Esophagus muscularis mucosa (tissue), 4 donors: ENCODE data around the gene CCHCR1. TPM values are rescaled to one million over a fixed set of nuclear protein-coding genes. Genes with fewer than 3 reads are reported as not detected.

Source experiments
- DNase-seq: peaks from one replicate; pipeline ENCODE4 v3.0.0-alpha.2; 2017; ENCODE audit errors: extremely low spot score
- H3K27ac ChIP-seq, 4 donors: fragments of 200-600 bp; sonication (generic); replicated peaks in 1 of 4; 1 replicate in 3 of 4; 2 replicates in 1 of 4; pipeline ENCODE4 v1.5.1; 2016 to 2019; ENCODE audit warnings: mild to moderate bottlenecking in 1 of 4
- H3K27me3 ChIP-seq, 4 donors: fragments of 200-600 bp; sonication (generic); one replicate each; pipeline versions ENCODE4 v1.5.1 to v1.6.0; 2016 to 2019
- H3K36me3 ChIP-seq, 4 donors: fragments of 200-600 bp; sonication (generic); one replicate each; pipeline ENCODE4 v1.5.1; 2016 to 2019
- H3K4me1 ChIP-seq, 4 donors: fragments of 200-600 bp; sonication (generic); one replicate each; pipeline ENCODE4 v1.5.1; 2016 to 2019
- H3K4me3 ChIP-seq, 4 donors: fragments of 200-600 bp; sonication (generic); 1 replicate in 2 of 4; 2 replicates in 2 of 4; pipeline ENCODE4 v1.5.1; 2016 to 2019; ENCODE audit warnings: mild to moderate bottlenecking in 4 of 4, moderate library complexity in 1 of 4
- H3K9me3 ChIP-seq, 4 donors: fragments of 200-600 bp; sonication (generic); 1 replicate in 3 of 4; 2 replicates in 1 of 4; pipeline ENCODE4 v1.5.1; 2016 to 2019
- CTCF ChIP-seq, 3 experiments: fragments of 200-600 bp in 2 of 3; fragments of 450-650 bp in 1 of 3; sonication (generic) in 2 of 3; IDR thresholded peaks; one replicate each; pipeline ENCODE4 v1.5.1; 2017 to 2019; ENCODE audit warnings: antibody characterized with exemption in 3 of 3, mild to moderate bottlenecking in 2 of 3, moderate library complexity in 1 of 3
- EP300 ChIP-seq: sonication (generic); formaldehyde crosslinking; IDR thresholded peaks from one replicate; pipeline ENCODE4 v1.6.1; 2017; ENCODE audit warnings: antibody characterized with exemption
- POLR2A ChIP-seq: fragments of 450-650 bp; IDR thresholded peaks from one replicate; pipeline ENCODE4 v1.6.1; 2017; ENCODE audit warnings: antibody characterized with exemption, moderate library complexity, mild to moderate bottlenecking, low read depth
- POLR2AphosphoS5 ChIP-seq, 2 donors: sonication (generic); formaldehyde crosslinking; IDR thresholded peaks; one replicate each; pipeline ENCODE4 v1.6.1; 2017; ENCODE audit warnings: antibody characterized with exemption in 2 of 2
- WGBS: methylation state at CpG from one replicate; pipeline ENCODE4 v1.1.5; 2018; 5-methylcytosine and 5-hydroxymethylcytosine counted together
- intact Hi-C: fragments of 100-400 bp; cut with DNase I; formaldehyde crosslinking; loops from one replicate; pipeline ENCODE4 v1.15.1; 2023
- total RNA-seq, 4 donors: library from RNA; depleted of rRNA; stranded (reverse); fragments of >200 nt; gene quantifications; one replicate each; pipeline versions ENCODE4 v1.1.0 to v1.2.1, GENCODE V29; 2016

Gene CCHCR1
- total RNA-seq, 4 donors from 2014 or later, result 5.8 to 11.6 (median 9.4) TPM

- Histone ChIP-seq H3K27me3 (no peaks in the 10 kb centered on the region), H3K27ac (no peak overlapping the region), H3K4me1 (peaks cover 6 to 17% (median 13%) of the 10 kb centered on the region in 4 donors), H3K36me3 (peaks cover 0 to 56% (median 37%) of the 10 kb centered on the region in 4 donors), H3K9me3 (no peaks in the 10 kb centered on the region), H3K4me3 (no peak overlapping the region)
- no peak for DNase-seq
- TF ChIP-seq EP300 (no peak), CTCF (IDR thresholded peaks at IDR 0.05) (no peak)
- WGBS, result 91% methylated on average over 10 of the region's 10 CpGs
- intact Hi-C loops, result no loop called here
These were observed 12.2 kb downstream of the CCHCR1 start for GRCh38 chr6:31145386-31145785.

- intact Hi-C loops, result no loop called here
- no peaks in the 10 kb centered on the region for H3K27me3 ChIP-seq
- H3K4me1 ChIP-seq, result peaks cover 6 to 17% (median 14%) of the 10 kb centered on the region in 4 donors
- H3K36me3 ChIP-seq, result peaks cover 0 to 52% (median 33%) of the 10 kb centered on the region in 4 donors
- no peak for DNase-seq
- TF ChIP-seq POLR2AphosphoS5 (IDR thresholded peaks at IDR 0.05) (no peak), CTCF (IDR thresholded peaks at IDR 0.05) (no peak), EP300 (no peak), POLR2A (no peak)
- no peak overlapping the region for H3K27ac ChIP-seq
- no peak overlapping the region for H3K4me3 ChIP-seq
- H3K9me3 ChIP-seq, result no peaks in the 10 kb centered on the region
- WGBS, result 86% methylated on average over 11 of the region's 11 CpGs
These were observed 12.6 kb downstream of the CCHCR1 start for GRCh38 chr6:31144970-31145340.

- TF ChIP-seq POLR2AphosphoS5 (IDR thresholded peaks at IDR 0.05) (no peak), CTCF (IDR thresholded peaks at IDR 0.05) (no peak), POLR2A (no peak), EP300 (no peak)
- intact Hi-C loops, result no loop called here
These were observed 13.2 kb downstream of the CCHCR1 start for GRCh38 chr6:31144296-31144969.

GRCh38 chr6:31143148-31143547 is 14.5 kb downstream of the CCHCR1 start:
- intact Hi-C loops, result no loop called here
- Histone ChIP-seq H3K4me1 (peaks cover 6 to 24% (median 21%) of the 10 kb centered on the region in 4 donors), H3K9me3 (no peaks in the 10 kb centered on the region), H3K27me3 (peaks cover 0 to 4% (median 0%) of the 10 kb centered on the region in 4 donors), H3K36me3 (peaks cover 0 to 38% (median 23%) of the 10 kb centered on the region in 4 donors), H3K4me3 (no peak overlapping the region), H3K27ac (peak overlapping the region in 2 of 4 donors; percentile 30 to 48)
- DNase-seq, result no peak
- TF ChIP-seq CTCF (IDR thresholded peaks at IDR 0.05) (no peak), POLR2A (no peak), EP300 (no peak), POLR2AphosphoS5 (IDR thresholded peaks at IDR 0.05) (peak in 1 of 2 donors; percentile 33)
- 30% methylated on average over 2 of the region's 11 CpGs for WGBS

More at GRCh38 chr6:31144296-31144969, 13.2 kb downstream of the CCHCR1 start:
- Histone ChIP-seq H3K4me1 (peaks cover 6 to 21% (median 18%) of the 10 kb centered on the region in 4 donors), H3K27me3 (no peaks in the 10 kb centered on the region), H3K27ac (no peak overlapping the region), H3K4me3 (no peak overlapping the region), H3K36me3 (peaks cover 0 to 47% (median 28%) of the 10 kb centered on the region in 4 donors), H3K9me3 (no peaks in the 10 kb centered on the region)
- no peak for DNase-seq
- 90% methylated on average over 14 of the region's 18 CpGs for WGBS

GRCh38 chr6:31142361-31142761 is 15.2 kb downstream of the CCHCR1 start:
- WGBS, result 39% methylated on average over 2 of the region's 2 CpGs
- peaks cover 13 to 30% (median 28%) of the 10 kb centered on the region in 4 donors for H3K4me1 ChIP-seq
- peaks cover 0 to 7% (median 0%) of the 10 kb centered on the region in 4 donors for H3K27me3 ChIP-seq
- DNase-seq, result no peak
- peak overlapping the region in 2 of 4 donors; percentile 30 to 48 for H3K27ac ChIP-seq
- no peaks in the 10 kb centered on the region for H3K9me3 ChIP-seq
- intact Hi-C loops, result no loop called here
- H3K36me3 ChIP-seq, result peaks cover 0 to 36% (median 22%) of the 10 kb centered on the region in 4 donors
- H3K4me3 ChIP-seq, result no peak overlapping the region
- TF ChIP-seq POLR2AphosphoS5 (IDR thresholded peaks at IDR 0.05) (no peak), CTCF (IDR thresholded peaks at IDR 0.05) (no peak), POLR2A (no peak), EP300 (no peak)
